Liver (tissue), 9 donors: ENCODE results near the gene SPATA2L. TPM values are rescaled to one million over a fixed set of nuclear protein-coding genes. Genes with fewer than 3 reads are reported as not detected.

Source experiments
- DNase-seq: peaks from one replicate; pipeline ENCODE4 v3.0.0-alpha.2; 2017; ENCODE audit warnings: low spot score
- H3K27ac ChIP-seq, 2 donors: one replicate each; pipeline ENCODE4 v1.7.0; 2013; ENCODE audit warnings: inconsistent platforms in 2 of 2, low read length in 2 of 2, control low read depth in 1 of 2, low read depth in 1 of 2, mild to moderate bottlenecking in 1 of 2
- H3K27me3 ChIP-seq, 4 donors: one replicate each; pipeline versions ENCODE4 v1.6.1 to v1.7.0; 2013; ENCODE audit warnings: low read length in 3 of 4, inconsistent platforms in 1 of 4, mild to moderate bottlenecking in 1 of 4, moderate library complexity in 1 of 4; ENCODE audit not compliant: control insufficient read depth in 4 of 4, insufficient read depth in 4 of 4
- H3K36me3 ChIP-seq, 4 donors: one replicate each; pipeline versions ENCODE4 v1.6.1 to v1.7.0; 2013; ENCODE audit warnings: low read length in 3 of 4, mild to moderate bottlenecking in 3 of 4, low read depth in 1 of 4, moderate library complexity in 1 of 4; ENCODE audit not compliant: control insufficient read depth in 4 of 4, insufficient read depth in 3 of 4
- H3K4me1 ChIP-seq, 4 donors: one replicate each; pipeline versions ENCODE4 v1.6.1 to v1.7.0; 2013; ENCODE audit warnings: low read length in 3 of 4, mild to moderate bottlenecking in 3 of 4, moderate library complexity in 1 of 4; ENCODE audit not compliant: control insufficient read depth in 4 of 4, insufficient read depth in 4 of 4
- H3K4me3 ChIP-seq, 3 donors: one replicate each; pipeline versions ENCODE4 v1.6.1 to v1.7.0; 2013; ENCODE audit warnings: low read length in 3 of 3, control low read depth in 1 of 3, low read depth in 1 of 3, mild to moderate bottlenecking in 1 of 3
- H3K9ac ChIP-seq, 2 donors: one replicate each; pipeline ENCODE4 v1.7.0; 2013; ENCODE audit warnings: low read length in 2 of 2, mild to moderate bottlenecking in 2 of 2, moderate library complexity in 2 of 2, control low read depth in 1 of 2, low read depth in 1 of 2
- H3K9me3 ChIP-seq, 4 donors: one replicate each; pipeline versions ENCODE4 v1.6.1 to v1.7.0; 2013; ENCODE audit warnings: low read length in 3 of 4; ENCODE audit not compliant: control insufficient read depth in 4 of 4
- ATF3 ChIP-seq: IDR thresholded peaks from 2 replicates; pipeline ENCODE4 v1.6.1; 2016; ENCODE audit warnings: antibody characterized with exemption
- CTCF ChIP-seq: fragments of 150-350 bp; IDR thresholded peaks from 2 replicates; pipeline ENCODE4 v1.5.1; 2017; ENCODE audit warnings: improper control_type of control experiment, low read depth, low read length; ENCODE audit not compliant: missing input control
- EGR1 ChIP-seq, 2 donors: IDR thresholded peaks; 2 replicates each; pipeline ENCODE4 v1.6.1; 2016 to 2018; ENCODE audit warnings: antibody characterized with exemption in 2 of 2, low read depth in 2 of 2
- FOXA1 ChIP-seq: IDR thresholded peaks from 2 replicates; pipeline ENCODE4 v1.6.1; 2016; ENCODE audit warnings: antibody characterized with exemption
- FOXA2 ChIP-seq: IDR thresholded peaks from 2 replicates; pipeline ENCODE4 v1.6.1; 2016; ENCODE audit warnings: antibody characterized with exemption
- GABPA ChIP-seq, 2 donors: IDR thresholded peaks in 1 of 2; conservative IDR thresholded peaks in 1 of 2; 2 replicates each; pipeline ENCODE4 v1.6.1; 2016; ENCODE audit warnings: antibody characterized with exemption in 2 of 2, mild to moderate bottlenecking in 1 of 2, moderate library complexity in 1 of 2
- HNF4A ChIP-seq, 2 donors: conservative IDR thresholded peaks; 2 replicates each; pipeline ENCODE4 v1.6.1; 2016; ENCODE audit warnings: antibody characterized with exemption in 2 of 2, mild to moderate bottlenecking in 2 of 2
- HNF4G ChIP-seq: IDR thresholded peaks from 2 replicates; pipeline ENCODE4 v1.6.1; 2016; ENCODE audit warnings: antibody characterized with exemption
- JUND ChIP-seq, 2 donors: IDR thresholded peaks; 2 replicates each; pipeline ENCODE4 v1.6.1; 2016; ENCODE audit warnings: antibody characterized with exemption in 2 of 2
- NR2F2 ChIP-seq: IDR thresholded peaks from 2 replicates; pipeline ENCODE4 v1.6.1; 2016; ENCODE audit warnings: antibody characterized with exemption
- RXRA ChIP-seq, 2 donors: IDR thresholded peaks; 2 replicates each; pipeline ENCODE4 v1.6.1; 2017 to 2018; ENCODE audit warnings: antibody characterized with exemption in 2 of 2, mild to moderate bottlenecking in 1 of 2
- SP1 ChIP-seq: IDR thresholded peaks from 2 replicates; pipeline ENCODE4 v1.6.1; 2018; ENCODE audit warnings: antibody characterized with exemption, mild to moderate bottlenecking
- TAF1 ChIP-seq: conservative IDR thresholded peaks from 2 replicates; pipeline ENCODE4 v1.6.1; 2016; ENCODE audit warnings: antibody characterized with exemption, mild to moderate bottlenecking
- YY1 ChIP-seq: IDR thresholded peaks from 2 replicates; pipeline ENCODE4 v1.6.1; 2016; ENCODE audit warnings: antibody characterized with exemption, mild to moderate bottlenecking
- WGBS: extraction: QIAGEN DNeasy Blood & Tissue Kit; methylation state at CpG from one replicate; pipeline ENCODE4 v1.1.7; 2013; 5-methylcytosine and 5-hydroxymethylcytosine counted together
- polyA plus RNA-seq, 2 donors: library from polyadenylated mRNA; stranded (reverse) in 1 of 2; unstranded in 1 of 2; fragments of 200-250 nt in 1 of 2; fragments of >200 nt in 1 of 2; fragmentation: Nextera tagmentation in 1 of 2; extraction: Ambion mirVana in 1 of 2; gene quantifications; one replicate each; pipeline versions ENCODE4 v1.2.1 to v1.2.3, GENCODE V29; 2013 to 2015
- total RNA-seq, 2 donors: library from RNA; depleted of rRNA; stranded (reverse); fragments of >200 nt; gene quantifications; one replicate each; pipeline ENCODE4 v1.2.3, GENCODE V29; 2014
- TF ChIP-seq, protein P1 (sequence below): IDR thresholded peaks from 2 replicates; pipeline ENCODE4 v1.6.1; 2016; ENCODE audit warnings: antibody characterized with exemption
- TF ChIP-seq, protein P2 (sequence below): IDR thresholded peaks from 2 replicates; pipeline ENCODE4 v1.6.1; 2016; ENCODE audit warnings: antibody characterized with exemption, mild to moderate bottlenecking
- donor health status: healthy.
- donor health status: healthy.
- donor health status: healthy.
- donor health status: healthy.
- donor health status: healthy.

The SPATA2L gene
- total and polyA plus RNA-seq, 4 donors = 4.6 to 11.3 (median 6.9) TPM

GRCh38 chr16:89687092-89687940 is 14.2 kb downstream of the SPATA2L start (continued):
- TF ChIP-seq FOXA1 (no peak), YY1 (peak; percentile 46), ATF3 (no peak), NR2F2 (no peak), RXRA (IDR thresholded peaks at IDR 0.05) (peak; percentile 60 to 77), HNF4G (peak; percentile 76), SP1 (peak; percentile 91)

GRCh38 chr16:89686520-89687091 is 14.9 kb downstream of the SPATA2L start, which contains the start of gene CDK10:
Gene CDK10 (plus strand): TSS chr16:89686689. CDS start chr16:89686711, 22 bp downstream.
- peak; percentile 95 for DNase-seq
- Histone ChIP-seq H3K9me3 (no peaks in the 10 kb centered on the region), H3K36me3 (peaks cover 0 to 9% (median 5%) of the 10 kb centered on the region in 4 donors), H3K27me3 (no peaks in the 10 kb centered on the region), H3K9ac (peak within 1 kb of the TSS; percentile 92 to 93), H3K27ac (peak within 1 kb of the TSS; percentile 98 to 99), H3K4me3 (peak within 1 kb of the TSS; percentile 80 to 96 (median 84)), H3K4me1 (peaks cover 5 to 28% (median 21%) of the 10 kb centered on the region in 4 donors)
- WGBS = under 1% methylated on average over 67 of the region's 67 CpGs
- TF ChIP-seq GABPA (IDR thresholded peaks at IDR 0.05 in 1 of 2, conservative IDR thresholded peaks at IDR 0.05 in 1 of 2) (peak in 1 of 2 donors; percentile 6), YY1 (peak; percentile 81), RXRA (IDR thresholded peaks at IDR 0.05) (no peak)

DNA sequence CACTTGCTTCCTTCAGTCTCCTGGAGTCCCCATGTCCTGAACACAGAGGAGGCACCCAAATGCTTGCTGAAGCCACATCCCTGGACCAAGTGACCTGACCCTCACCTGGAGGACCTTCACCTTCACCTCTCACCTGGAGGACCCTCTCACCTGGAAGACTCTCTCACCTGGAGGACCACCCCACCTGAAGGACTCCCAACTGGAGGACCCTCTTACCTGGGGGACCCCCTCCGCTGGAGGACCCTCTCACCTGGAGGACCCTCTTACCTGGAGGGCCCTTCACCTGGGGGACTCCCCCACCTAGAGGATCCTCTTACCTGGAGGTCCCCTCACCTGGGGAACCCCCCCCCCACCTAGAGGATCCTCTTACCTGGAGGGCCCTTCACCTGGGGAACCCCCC is 15.6 kb downstream of the SPATA2L start:
- no peaks in the 10 kb centered on the region for H3K27me3 ChIP-seq
- TF ChIP-seq SP1 (no peak), CTCF (no peak), FOXA1 (no peak), ATF3 (no peak), HNF4G (no peak), RXRA (IDR thresholded peaks at IDR 0.05) (no peak), JUND (IDR thresholded peaks at IDR 0.05) (no peak), YY1 (no peak), GABPA (IDR thresholded peaks at IDR 0.05 in 1 of 2, conservative IDR thresholded peaks at IDR 0.05 in 1 of 2) (no peak), EGR1 (IDR thresholded peaks at IDR 0.05; ENCODE audit: low read depth in 2 of 2) (no peak), TAF1 (no peak), FOXA2 (no peak), HNF4A (conservative IDR thresholded peaks at IDR 0.05) (no peak)
- TF ChIP-seq, protein P1, sequence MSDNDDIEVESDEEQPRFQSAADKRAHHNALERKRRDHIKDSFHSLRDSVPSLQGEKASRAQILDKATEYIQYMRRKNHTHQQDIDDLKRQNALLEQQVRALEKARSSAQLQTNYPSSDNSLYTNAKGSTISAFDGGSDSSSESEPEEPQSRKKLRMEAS = no peak
- TF ChIP-seq, protein P2, sequence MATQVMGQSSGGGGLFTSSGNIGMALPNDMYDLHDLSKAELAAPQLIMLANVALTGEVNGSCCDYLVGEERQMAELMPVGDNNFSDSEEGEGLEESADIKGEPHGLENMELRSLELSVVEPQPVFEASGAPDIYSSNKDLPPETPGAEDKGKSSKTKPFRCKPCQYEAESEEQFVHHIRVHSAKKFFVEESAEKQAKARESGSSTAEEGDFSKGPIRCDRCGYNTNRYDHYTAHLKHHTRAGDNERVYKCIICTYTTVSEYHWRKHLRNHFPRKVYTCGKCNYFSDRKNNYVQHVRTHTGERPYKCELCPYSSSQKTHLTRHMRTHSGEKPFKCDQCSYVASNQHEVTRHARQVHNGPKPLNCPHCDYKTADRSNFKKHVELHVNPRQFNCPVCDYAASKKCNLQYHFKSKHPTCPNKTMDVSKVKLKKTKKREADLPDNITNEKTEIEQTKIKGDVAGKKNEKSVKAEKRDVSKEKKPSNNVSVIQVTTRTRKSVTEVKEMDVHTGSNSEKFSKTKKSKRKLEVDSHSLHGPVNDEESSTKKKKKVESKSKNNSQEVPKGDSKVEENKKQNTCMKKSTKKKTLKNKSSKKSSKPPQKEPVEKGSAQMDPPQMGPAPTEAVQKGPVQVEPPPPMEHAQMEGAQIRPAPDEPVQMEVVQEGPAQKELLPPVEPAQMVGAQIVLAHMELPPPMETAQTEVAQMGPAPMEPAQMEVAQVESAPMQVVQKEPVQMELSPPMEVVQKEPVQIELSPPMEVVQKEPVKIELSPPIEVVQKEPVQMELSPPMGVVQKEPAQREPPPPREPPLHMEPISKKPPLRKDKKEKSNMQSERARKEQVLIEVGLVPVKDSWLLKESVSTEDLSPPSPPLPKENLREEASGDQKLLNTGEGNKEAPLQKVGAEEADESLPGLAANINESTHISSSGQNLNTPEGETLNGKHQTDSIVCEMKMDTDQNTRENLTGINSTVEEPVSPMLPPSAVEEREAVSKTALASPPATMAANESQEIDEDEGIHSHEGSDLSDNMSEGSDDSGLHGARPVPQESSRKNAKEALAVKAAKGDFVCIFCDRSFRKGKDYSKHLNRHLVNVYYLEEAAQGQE = no peak
- H3K36me3 ChIP-seq = peaks cover 0 to 5% (median 1%) of the 10 kb centered on the region in 4 donors
- whole genome bisulfite sequencing = 100% methylated on average over 1 of the region's 1 CpG
- no peak overlapping the region for H3K27ac ChIP-seq
- peak overlapping the region in 1 of 3 donors; percentile 84 for H3K4me3 ChIP-seq
- no peak for DNase-seq
- no peak overlapping the region for H3K9ac ChIP-seq
- peaks cover 5 to 28% (median 21%) of the 10 kb centered on the region in 4 donors for H3K4me1 ChIP-seq
- no peaks in the 10 kb centered on the region for H3K9me3 ChIP-seq
